HCT116 (cell line): ENCODE measurements around the gene CCNJL. TPM values are rescaled to one million over a fixed set of nuclear protein-coding genes. Genes with fewer than 3 reads are reported as not detected.
"Not testable (repeated sequence)": the region's sequence is repeated elsewhere in the genome, so short reads cannot be mapped to it uniquely, and the experiment has no call there.

Experiments used
- ATAC-seq: fragments of 200-7000 bp; cut with Tn5 transposase; 2 replicates; pipeline ENCODE4 v1.9.1; 2020; ENCODE audit warnings: mild to moderate bottlenecking, moderate library complexity
- BruUV-seq: library from RNA; stranded (reverse); fragments of 400-500 nt; replicated peaks from 2 replicates; lab custom pipeline; 2021; lab: Mats Ljungman, UMichigan
- CTCF ChIA-PET: fragments of 300-600 bp; sonication (Branson Sonifier 250); formaldehyde crosslinking; loops from one replicate; lab custom pipeline; 2021; ENCODE audit warnings: antibody characterized with exemption; lab: Charles Lee
- POLR2A ChIA-PET: fragments of 300-600, 350-600 bp; sonication (Branson Sonifier 250); formaldehyde crosslinking; loops from one replicate; lab custom pipeline; 2021; ENCODE audit warnings: antibody characterized with exemption; lab: Charles Lee
- RAD21 ChIA-PET, 2 experiments: fragments of 300-600 bp; sonication (Branson Sonifier 250); formaldehyde crosslinking; loops; one replicate each; lab custom pipeline; 2023; ENCODE audit warnings: low total read pairs in 2 of 2; ENCODE audit not compliant: uncharacterized antibody in 2 of 2, unreplicated experiment in 2 of 2, low non-redundant PET in 1 of 2; lab: Charles Lee
- DNase-seq: peaks from one replicate; pipeline ENCODE4 v3.0.0-alpha.2; 2010; ENCODE audit warnings: low read depth, low spot score
- H2AFZ ChIP-seq: fragments of 200-600 bp; shearing (Covaris generic), sonication (generic); 2 replicates; pipeline ENCODE4 v1.6.1; 2017; ENCODE audit warnings: low read depth, mixed run types, mixed read lengths, antibody characterized with exemption, low read length; ENCODE audit not compliant: poor library complexity, severe bottlenecking
- H3K27ac ChIP-seq: 2 replicates; pipeline ENCODE4 v1.5.1; 2012; ENCODE audit warnings: low read depth, low read length
- H3K27me3 ChIP-seq: fragments of 200-600 bp; sonication (generic); 2 replicates; pipeline ENCODE4 v1.6.1; 2016; ENCODE audit warnings: mixed run types, low read length, mixed read lengths; ENCODE audit not compliant: insufficient read depth
- H3K36me3 ChIP-seq, 2 experiments: fragments of 200-500 bp in 1 of 2; fragments of 200-600 bp in 1 of 2; sonication (Bioruptor generic) in 1 of 2; sonication (generic) in 1 of 2; 2 replicates each; pipeline versions ENCODE4 v1.5.1 to v1.6.1; 2014 to 2016; ENCODE audit warnings: low read length in 2 of 2, inconsistent platforms in 1 of 2, mixed read lengths in 1 of 2, mixed run types in 1 of 2; ENCODE audit not compliant: insufficient read depth in 2 of 2, control insufficient read depth in 1 of 2
- H3K4me1 ChIP-seq, 2 experiments: fragments of 200-600 bp in 1 of 2; sonication (generic) in 1 of 2; 2 replicates each; pipeline versions ENCODE4 v1.5.1 to v1.6.1; 2012 to 2017; ENCODE audit warnings: low read length in 2 of 2, inconsistent platforms in 1 of 2, mild to moderate bottlenecking in 1 of 2, mixed read lengths in 1 of 2, mixed run types in 1 of 2, moderate library complexity in 1 of 2; ENCODE audit not compliant: insufficient read depth in 2 of 2, control insufficient read depth in 1 of 2
- H3K4me2 ChIP-seq: fragments of 200-600 bp; sonication (generic); 2 replicates; pipeline ENCODE4 v1.6.1; 2017; ENCODE audit warnings: mixed run types, low read length, mixed read lengths
- H3K4me3 ChIP-seq, 2 experiments: fragments of 200-600 bp in 1 of 2; sonication (generic) in 1 of 2; replicated peaks in 1 of 2; 2 replicates each; pipeline ENCODE4 v1.5.1; 2011 to 2016; ENCODE audit warnings: low read length in 2 of 2, control low read depth in 1 of 2, low read depth in 1 of 2, mild to moderate bottlenecking in 1 of 2, mixed read lengths in 1 of 2, mixed run types in 1 of 2
- H3K79me2 ChIP-seq: fragments of 200-600 bp; sonication (generic); 2 replicates; pipeline ENCODE4 v1.6.1; 2017; ENCODE audit warnings: mild to moderate bottlenecking, mixed run types, low read length, moderate library complexity, mixed read lengths; ENCODE audit not compliant: insufficient read depth
- H3K9ac ChIP-seq: fragments of 200-600 bp; sonication (generic); 2 replicates; pipeline ENCODE4 v1.6.1; 2016; ENCODE audit warnings: low read length, mixed read lengths
- H3K9me2 ChIP-seq: fragments of 200-600 bp; sonication (generic), shearing (Covaris generic); 2 replicates; pipeline ENCODE4 v1.6.1; 2017; ENCODE audit warnings: mixed run types, mild to moderate bottlenecking, moderate library complexity; ENCODE audit not compliant: insufficient read depth
- H3K9me3 ChIP-seq, 2 experiments: fragments of 200-500 bp in 1 of 2; fragments of 200-600 bp in 1 of 2; sonication (Bioruptor generic) in 1 of 2; sonication (generic) in 1 of 2; 2 replicates each; pipeline ENCODE4 v1.6.1; 2014 to 2017; ENCODE audit warnings: low read length in 2 of 2, mixed read lengths in 2 of 2, inconsistent platforms in 1 of 2, low read depth in 1 of 2, mild to moderate bottlenecking in 1 of 2, mixed run types in 1 of 2, moderate library complexity in 1 of 2; ENCODE audit not compliant: control insufficient read depth in 1 of 2, insufficient read depth in 1 of 2
- H4K20me1 ChIP-seq: fragments of 200-600 bp; sonication (generic), shearing (Covaris generic); 2 replicates; pipeline ENCODE4 v1.6.1; 2017; ENCODE audit warnings: mixed run types, mild to moderate bottlenecking, moderate library complexity; ENCODE audit not compliant: insufficient read depth
- ATF3 ChIP-seq: IDR thresholded peaks from 2 replicates; pipeline ENCODE4 v1.6.1; 2012
- CEBPB ChIP-seq: IDR thresholded peaks from 2 replicates; pipeline ENCODE4 v1.6.1; 2012; ENCODE audit warnings: low read depth
- EGR1 ChIP-seq: IDR thresholded peaks from 2 replicates; pipeline ENCODE4 v1.6.1; 2012; ENCODE audit warnings: low read depth
- ELF1 ChIP-seq: IDR thresholded peaks from 2 replicates; pipeline ENCODE4 v1.6.1; 2012; ENCODE audit warnings: low read depth, borderline replicate concordance
- EZH2 ChIP-seq: fragments of 200-600 bp; sonication (generic); IDR thresholded peaks from 2 replicates; pipeline ENCODE4 v1.6.1; 2017; ENCODE audit warnings: antibody characterized with exemption, mixed run types
- FOSL1 ChIP-seq: IDR thresholded peaks from 2 replicates; pipeline ENCODE4 v1.6.1; 2012; ENCODE audit warnings: low read depth
- POLR2AphosphoS5 ChIP-seq: IDR thresholded peaks from 2 replicates; pipeline ENCODE4 v1.6.1; 2011; ENCODE audit warnings: mild to moderate bottlenecking, low read depth, low read length, moderate library complexity
- RAD21 ChIP-seq: IDR thresholded peaks from 2 replicates; pipeline ENCODE4 v1.6.1; 2012; ENCODE audit warnings: low read depth, mild to moderate bottlenecking
- SIN3A ChIP-seq: IDR thresholded peaks from 2 replicates; pipeline ENCODE4 v1.6.1; 2012; ENCODE audit warnings: low read depth
- SP1 ChIP-seq: IDR thresholded peaks from 2 replicates; pipeline ENCODE4 v1.6.1; 2012; ENCODE audit warnings: low read depth
- SRF ChIP-seq: IDR thresholded peaks from 2 replicates; pipeline ENCODE4 v1.6.1; 2012; ENCODE audit warnings: low read depth
- YY1 ChIP-seq: IDR thresholded peaks from 2 replicates; pipeline ENCODE4 v1.6.1; 2011; ENCODE audit warnings: low read length, low read depth, moderate library complexity, mild to moderate bottlenecking; ENCODE audit not compliant: insufficient replicate concordance; ENCODE audit errors: extremely low read depth
- ZFX ChIP-seq: fragments of 450-650 bp; IDR thresholded peaks from 2 replicates; pipeline ENCODE4 v1.6.1; 2017
- ZNF274 ChIP-seq: fragments of 200-500 bp; sonication (Bioruptor generic); IDR thresholded peaks from 2 replicates; pipeline ENCODE4 v1.6.1; 2014; ENCODE audit warnings: mild to moderate bottlenecking, low read depth, low read length, inconsistent platforms
- intact Hi-C: fragments of 100-400 bp; cut with micrococcal nuclease; formaldehyde crosslinking; loops from 2 replicates; pipeline ENCODE4 v1.10.0; 2022
- total RNA-seq: library from RNA; stranded (reverse); gene quantifications from one replicate; pipeline ENCODE4 v1.2.1, GENCODE V29; 2021; ENCODE audit not compliant: unreplicated experiment
- TF ChIP-seq, protein P1 (sequence below), 3 experiments: fragments of 200-600 bp in 1 of 3; sonication (generic) in 1 of 3; IDR thresholded peaks in 2 of 3; conservative IDR thresholded peaks in 1 of 3; 2 replicates each; pipeline ENCODE4 v1.5.1; 2012 to 2017; ENCODE audit warnings: low read depth in 2 of 3, low read length in 2 of 3, antibody characterized with exemption in 1 of 3, borderline replicate concordance in 1 of 3, control low read depth in 1 of 3, mild to moderate bottlenecking in 1 of 3, mixed read lengths in 1 of 3, mixed run types in 1 of 3, moderate library complexity in 1 of 3; ENCODE audit not compliant: insufficient read depth in 1 of 3
- TF ChIP-seq, protein P2 (sequence below): IDR thresholded peaks from 2 replicates; pipeline ENCODE4 v1.6.1; 2012; ENCODE audit warnings: low read depth
- TF ChIP-seq, protein P3 (sequence below): IDR thresholded peaks from 2 replicates; pipeline ENCODE4 v1.6.1; 2012

The CCNJL gene
- total RNA-seq, 1 experiment from 2014 or later, result 2.9 TPM

DNA sequence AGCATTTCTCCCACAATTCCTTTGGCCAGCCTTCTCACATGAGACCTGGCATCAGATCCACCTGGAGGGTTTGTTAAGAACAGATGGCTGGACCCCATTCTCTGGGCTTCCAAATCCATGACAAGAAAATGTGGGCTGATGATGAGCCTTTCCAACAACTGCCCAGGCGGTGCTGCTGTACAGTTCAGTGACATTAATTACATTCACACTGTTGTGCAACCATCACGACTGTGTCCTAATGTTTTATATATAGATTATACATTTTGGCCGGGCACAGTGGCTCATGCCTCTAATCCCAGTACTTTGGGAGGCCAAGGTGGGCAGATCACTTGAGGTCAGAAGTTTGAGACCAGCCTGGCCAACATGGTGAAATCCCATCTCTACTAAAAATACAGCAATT is 22.4 kb upstream of the CCNJL start:
- H4K20me1 ChIP-seq, RAD21 ChIA-PET, H3K9me2 ChIP-seq, H3K4me1 ChIP-seq, H3K27me3 ChIP-seq, H3K4me2 ChIP-seq, intact Hi-C loops, BruUV-seq, H3K27ac ChIP-seq, POLR2A ChIA-PET, H3K4me3 ChIP-seq, DNase-seq, H2AFZ ChIP-seq, H3K9ac ChIP-seq, H3K79me2 ChIP-seq, CTCF ChIA-PET, ATAC-seq, H3K36me3 ChIP-seq, H3K9me3 ChIP-seq: not testable (repeated sequence)

DNA sequence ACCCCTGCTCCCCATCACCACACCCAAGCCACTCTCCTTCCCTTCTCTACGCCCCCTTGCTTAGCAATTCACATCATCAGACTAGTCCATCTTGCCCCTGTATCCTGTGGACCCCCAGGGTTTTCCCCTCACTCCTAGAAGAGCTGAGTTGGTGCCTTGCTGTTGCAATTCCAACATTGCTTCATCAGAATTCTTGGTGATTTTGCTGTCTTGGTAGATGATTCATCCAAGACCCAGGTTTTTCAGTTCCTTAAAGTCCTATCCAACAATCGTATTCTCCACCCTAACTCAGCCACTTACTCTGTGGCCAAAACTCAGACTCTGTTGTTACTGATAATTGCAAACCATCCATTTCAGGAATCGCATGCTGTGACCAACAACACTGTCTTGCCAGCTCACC is 21.4 kb upstream of the CCNJL start:
- intact Hi-C loops, result no loop called here
- DNase-seq (no peak), ATAC-seq (no peak)
- Histone ChIP-seq H3K79me2 (no peaks in the 10 kb centered on the region), H3K36me3 (no peaks in the 10 kb centered on the region), H2AFZ (no peak overlapping the region), H4K20me1 (no peaks in the 10 kb centered on the region), H3K4me1 (no peaks in the 10 kb centered on the region), H3K9ac (no peak overlapping the region), H3K27ac (no peak overlapping the region), H3K4me2 (no peak overlapping the region), H3K4me3 (no peak overlapping the region), H3K9me2 (no peaks in the 10 kb centered on the region), H3K27me3 (no peaks in the 10 kb centered on the region), H3K9me3 (no peaks in the 10 kb centered on the region)
- BruUV-seq, result no TSS peak
- POLR2A ChIA-PET, result no interaction called here
- CTCF ChIA-PET, result no interaction called here
- RAD21 ChIA-PET, result no interaction called here
- TF ChIP-seq ZFX (no peak), CEBPB (no peak), ATF3 (no peak), SRF (no peak), RAD21 (no peak), EGR1 (no peak), EZH2 (no peak), SP1 (no peak), FOSL1 (no peak), YY1 (no peak), SIN3A (no peak), POLR2AphosphoS5 (no peak), ELF1 (no peak), ZNF274 (no peak)
- TF ChIP-seq, protein P1, sequence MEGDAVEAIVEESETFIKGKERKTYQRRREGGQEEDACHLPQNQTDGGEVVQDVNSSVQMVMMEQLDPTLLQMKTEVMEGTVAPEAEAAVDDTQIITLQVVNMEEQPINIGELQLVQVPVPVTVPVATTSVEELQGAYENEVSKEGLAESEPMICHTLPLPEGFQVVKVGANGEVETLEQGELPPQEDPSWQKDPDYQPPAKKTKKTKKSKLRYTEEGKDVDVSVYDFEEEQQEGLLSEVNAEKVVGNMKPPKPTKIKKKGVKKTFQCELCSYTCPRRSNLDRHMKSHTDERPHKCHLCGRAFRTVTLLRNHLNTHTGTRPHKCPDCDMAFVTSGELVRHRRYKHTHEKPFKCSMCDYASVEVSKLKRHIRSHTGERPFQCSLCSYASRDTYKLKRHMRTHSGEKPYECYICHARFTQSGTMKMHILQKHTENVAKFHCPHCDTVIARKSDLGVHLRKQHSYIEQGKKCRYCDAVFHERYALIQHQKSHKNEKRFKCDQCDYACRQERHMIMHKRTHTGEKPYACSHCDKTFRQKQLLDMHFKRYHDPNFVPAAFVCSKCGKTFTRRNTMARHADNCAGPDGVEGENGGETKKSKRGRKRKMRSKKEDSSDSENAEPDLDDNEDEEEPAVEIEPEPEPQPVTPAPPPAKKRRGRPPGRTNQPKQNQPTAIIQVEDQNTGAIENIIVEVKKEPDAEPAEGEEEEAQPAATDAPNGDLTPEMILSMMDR (IDR thresholded peaks at IDR 0.05 in 2 of 3, conservative IDR thresholded peaks at IDR 0.05 in 1 of 3; ENCODE audit: borderline replicate concordance in 1 of 3, insufficient read depth in 1 of 3, low read depth in 2 of 3, low read length in 2 of 3), result no peak
- TF ChIP-seq, protein P2, sequence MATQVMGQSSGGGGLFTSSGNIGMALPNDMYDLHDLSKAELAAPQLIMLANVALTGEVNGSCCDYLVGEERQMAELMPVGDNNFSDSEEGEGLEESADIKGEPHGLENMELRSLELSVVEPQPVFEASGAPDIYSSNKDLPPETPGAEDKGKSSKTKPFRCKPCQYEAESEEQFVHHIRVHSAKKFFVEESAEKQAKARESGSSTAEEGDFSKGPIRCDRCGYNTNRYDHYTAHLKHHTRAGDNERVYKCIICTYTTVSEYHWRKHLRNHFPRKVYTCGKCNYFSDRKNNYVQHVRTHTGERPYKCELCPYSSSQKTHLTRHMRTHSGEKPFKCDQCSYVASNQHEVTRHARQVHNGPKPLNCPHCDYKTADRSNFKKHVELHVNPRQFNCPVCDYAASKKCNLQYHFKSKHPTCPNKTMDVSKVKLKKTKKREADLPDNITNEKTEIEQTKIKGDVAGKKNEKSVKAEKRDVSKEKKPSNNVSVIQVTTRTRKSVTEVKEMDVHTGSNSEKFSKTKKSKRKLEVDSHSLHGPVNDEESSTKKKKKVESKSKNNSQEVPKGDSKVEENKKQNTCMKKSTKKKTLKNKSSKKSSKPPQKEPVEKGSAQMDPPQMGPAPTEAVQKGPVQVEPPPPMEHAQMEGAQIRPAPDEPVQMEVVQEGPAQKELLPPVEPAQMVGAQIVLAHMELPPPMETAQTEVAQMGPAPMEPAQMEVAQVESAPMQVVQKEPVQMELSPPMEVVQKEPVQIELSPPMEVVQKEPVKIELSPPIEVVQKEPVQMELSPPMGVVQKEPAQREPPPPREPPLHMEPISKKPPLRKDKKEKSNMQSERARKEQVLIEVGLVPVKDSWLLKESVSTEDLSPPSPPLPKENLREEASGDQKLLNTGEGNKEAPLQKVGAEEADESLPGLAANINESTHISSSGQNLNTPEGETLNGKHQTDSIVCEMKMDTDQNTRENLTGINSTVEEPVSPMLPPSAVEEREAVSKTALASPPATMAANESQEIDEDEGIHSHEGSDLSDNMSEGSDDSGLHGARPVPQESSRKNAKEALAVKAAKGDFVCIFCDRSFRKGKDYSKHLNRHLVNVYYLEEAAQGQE, result no peak
- TF ChIP-seq, protein P3, sequence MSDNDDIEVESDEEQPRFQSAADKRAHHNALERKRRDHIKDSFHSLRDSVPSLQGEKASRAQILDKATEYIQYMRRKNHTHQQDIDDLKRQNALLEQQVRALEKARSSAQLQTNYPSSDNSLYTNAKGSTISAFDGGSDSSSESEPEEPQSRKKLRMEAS, result no peak
